ENCODE measurements around the gene CDHR3.

Gene CDHR3

DNA sequence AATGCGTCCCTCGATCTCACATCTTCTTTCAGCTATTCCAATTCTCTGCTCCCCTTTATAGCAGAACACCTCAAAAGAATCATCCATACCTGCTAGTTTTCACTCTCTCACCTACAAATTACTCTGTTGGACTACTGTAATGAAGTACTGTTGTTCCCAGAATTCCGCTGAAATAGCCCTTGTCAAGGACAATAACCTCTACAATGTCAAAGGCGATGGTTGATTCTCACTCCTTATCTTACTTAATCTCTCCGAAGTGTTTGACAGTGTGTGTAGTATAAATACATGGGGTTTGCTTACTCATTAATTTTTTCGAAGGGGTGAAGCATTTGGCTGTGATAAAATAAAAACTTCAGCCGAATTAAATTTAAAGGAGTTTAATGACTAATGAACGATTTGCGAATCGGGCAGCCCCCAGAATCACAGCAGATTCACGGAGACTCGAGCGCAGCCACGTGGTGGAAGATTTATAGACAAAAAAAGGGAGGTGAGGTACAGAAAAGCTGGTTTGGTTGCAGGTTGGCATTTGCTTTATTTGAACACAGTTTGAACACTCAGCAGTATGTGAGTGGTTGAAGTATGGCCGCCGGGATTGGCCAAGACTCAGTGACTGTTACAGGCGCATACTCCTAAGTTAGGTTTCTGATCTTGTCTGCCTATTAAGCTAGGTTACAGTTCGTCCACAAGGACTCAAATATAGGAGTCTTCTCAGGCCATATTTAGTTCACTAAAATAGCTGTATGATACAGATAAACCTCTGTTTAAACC lies 119.2 kb downstream of the CDHR3 start:
- H2AK5ac ChIP-seq (ENCODE audit: low read length) = no peak overlapping the region
- no peak overlapping the region for H3K4me2 ChIP-seq (ENCODE audit: low read length)
- no peaks in the 10 kb centered on the region for H3K4me1 ChIP-seq (ENCODE audit: control insufficient read depth, low read depth, low read length)
- no peak for DNase-seq
- no peaks in the 10 kb centered on the region for H3K36me3 ChIP-seq (ENCODE audit: control insufficient read depth, insufficient read depth, low read length)
- H3K4me3 ChIP-seq (ENCODE audit: low read length) = no peak overlapping the region
- no peak overlapping the region for H3K4ac ChIP-seq (ENCODE audit: low read depth, low read length)
- no peak overlapping the region for H4K8ac ChIP-seq (ENCODE audit: low read depth, low read length)
- H2BK5ac ChIP-seq (ENCODE audit: low read length) = no peak overlapping the region
- no peak overlapping the region for H2BK15ac ChIP-seq (replicated peaks; ENCODE audit: low read depth)
- no CpG with 5 or more reads among the region's 18 CpGs for WGBS (ENCODE audit: extremely low coverage, insufficient coverage, low lambda C conversion rate)
- no peak overlapping the region for H3K23ac ChIP-seq (ENCODE audit: low read length)
- H3K18ac ChIP-seq (ENCODE audit: low read length) = peak overlapping the region; percentile 39
- H3K27me3 ChIP-seq (ENCODE audit: insufficient read depth, low read length, poor library complexity) = no peaks in the 10 kb centered on the region
- no peak overlapping the region for H3K56ac ChIP-seq (ENCODE audit: low read length)
- H3K79me2 ChIP-seq (ENCODE audit: control insufficient read depth, insufficient read depth, low read length) = no peaks in the 10 kb centered on the region
- no peak overlapping the region for H2BK120ac ChIP-seq (ENCODE audit: low read depth, low read length)
- no peak overlapping the region for H4K5ac ChIP-seq (ENCODE audit: low read length)
- no peak overlapping the region for H3K9ac ChIP-seq (ENCODE audit: low read length)
- H3K79me1 ChIP-seq (ENCODE audit: low read length) = no peaks in the 10 kb centered on the region
- H3K27ac ChIP-seq (ENCODE audit: low read depth, low read length) = no peak overlapping the region
